ENCODE data around the gene WFIKKN2.
"Not testable (repeated sequence)": the region's sequence is repeated elsewhere in the genome, so short reads cannot be mapped to it uniquely, and the experiment has no call there.

Gene WFIKKN2

DNA sequence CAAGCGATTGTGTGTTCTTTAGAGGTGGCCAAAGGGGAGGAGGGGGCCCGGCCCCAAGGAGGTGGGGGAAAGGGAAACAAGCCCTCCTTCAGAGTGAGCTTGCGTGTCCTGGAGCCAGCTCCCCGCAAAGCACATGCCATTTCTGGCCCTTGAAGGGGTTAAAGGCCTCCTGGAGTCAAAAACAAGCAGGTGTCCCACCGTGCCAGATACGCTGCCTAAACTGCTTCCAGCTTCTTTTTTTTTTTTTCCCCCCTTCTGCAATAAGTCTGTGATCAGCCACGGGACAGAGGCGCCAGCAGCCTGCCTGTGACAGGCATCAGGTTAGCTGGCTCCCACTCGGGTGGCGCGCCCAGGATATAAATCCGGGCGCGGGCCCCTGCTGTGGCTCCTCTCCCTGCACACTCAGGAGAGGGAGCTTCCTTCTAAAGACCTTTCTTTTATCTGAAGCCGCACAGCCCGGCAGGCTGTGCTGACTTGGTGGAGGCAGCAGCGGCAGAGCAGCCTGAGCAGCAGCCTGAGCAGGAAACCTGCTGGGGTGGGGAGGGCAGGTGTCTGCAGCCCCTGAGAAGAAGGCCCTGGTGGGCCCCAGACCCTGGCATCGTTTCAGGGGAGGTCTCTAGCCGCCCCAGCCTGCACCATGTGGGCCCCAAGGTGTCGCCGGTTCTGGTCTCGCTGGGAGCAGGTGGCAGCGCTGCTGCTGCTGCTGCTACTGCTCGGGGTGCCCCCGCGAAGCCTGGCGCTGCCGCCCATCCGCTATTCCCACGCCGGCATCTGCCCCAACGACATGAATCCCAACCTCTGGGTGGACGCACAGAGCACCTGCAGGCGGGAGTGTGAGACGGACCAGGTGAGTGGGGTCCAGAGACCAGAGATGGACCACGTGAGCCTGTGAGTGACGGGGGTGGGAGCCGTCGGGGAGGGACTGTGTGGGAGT, at the start of gene WFIKKN2:
Gene WFIKKN2, plus strand, starts transcription at position 286 of the 934 bp plus-strand sequence. Its CDS starts 352 bp downstream, at position 638.
- DNase-seq, result no peak

GRCh38 chr17:50785946-50786570, 49.3 kb upstream of the WFIKKN2 start:
- DNase-seq, result no peak

DNA sequence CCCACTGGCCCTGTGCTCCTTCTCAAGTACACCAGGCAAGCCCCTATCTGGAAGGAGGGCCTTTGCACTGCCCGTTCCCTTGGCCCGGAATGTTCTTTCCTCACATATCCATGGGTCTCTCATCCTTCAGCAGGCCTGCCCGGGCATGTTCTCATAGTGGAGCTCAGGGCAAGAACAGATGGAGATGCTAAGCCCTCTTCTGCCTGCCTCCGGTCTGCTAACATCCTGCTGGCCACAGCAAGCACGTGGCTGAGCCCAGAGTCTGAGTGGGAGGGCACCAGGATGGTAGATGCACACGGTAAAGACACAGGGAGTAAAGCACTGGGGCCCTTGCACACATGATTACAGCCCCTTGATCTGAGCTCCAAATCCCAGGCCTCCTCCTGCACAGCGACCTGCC, 48.3 kb upstream of the WFIKKN2 start:
- no peak for DNase-seq

- no peak for DNase-seq
Measured at GRCh38 chr17:50790618-50791017, 44.8 kb upstream of the WFIKKN2 start.

GRCh38 chr17:50792132-50792531, 43.3 kb upstream of the WFIKKN2 start:
- DNase-seq, result no peak

- DNase-seq, result no peak
Measured at GRCh38 chr17:50793007-50793406, 42.4 kb upstream of the WFIKKN2 start.

DNA sequence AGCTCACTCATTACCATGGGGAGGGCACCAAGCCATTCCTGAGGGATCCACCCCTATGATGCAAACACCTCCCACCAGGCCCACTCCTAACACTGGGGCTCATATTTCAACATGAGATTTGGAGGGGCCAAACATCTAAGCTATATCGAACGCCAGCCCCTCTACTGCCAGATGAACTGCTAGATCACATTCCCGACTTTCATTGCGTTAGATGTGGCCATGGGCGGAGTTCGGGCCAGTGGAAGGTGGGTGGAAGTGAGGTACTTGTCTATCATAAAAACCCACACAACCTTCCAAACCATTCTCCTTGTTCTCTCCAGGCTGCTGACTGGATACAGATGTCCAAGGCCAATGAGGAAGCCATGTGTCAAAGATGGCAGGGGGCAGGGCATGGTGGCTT, 41.0 kb upstream of the WFIKKN2 start:
- no peak for DNase-seq

DNA sequence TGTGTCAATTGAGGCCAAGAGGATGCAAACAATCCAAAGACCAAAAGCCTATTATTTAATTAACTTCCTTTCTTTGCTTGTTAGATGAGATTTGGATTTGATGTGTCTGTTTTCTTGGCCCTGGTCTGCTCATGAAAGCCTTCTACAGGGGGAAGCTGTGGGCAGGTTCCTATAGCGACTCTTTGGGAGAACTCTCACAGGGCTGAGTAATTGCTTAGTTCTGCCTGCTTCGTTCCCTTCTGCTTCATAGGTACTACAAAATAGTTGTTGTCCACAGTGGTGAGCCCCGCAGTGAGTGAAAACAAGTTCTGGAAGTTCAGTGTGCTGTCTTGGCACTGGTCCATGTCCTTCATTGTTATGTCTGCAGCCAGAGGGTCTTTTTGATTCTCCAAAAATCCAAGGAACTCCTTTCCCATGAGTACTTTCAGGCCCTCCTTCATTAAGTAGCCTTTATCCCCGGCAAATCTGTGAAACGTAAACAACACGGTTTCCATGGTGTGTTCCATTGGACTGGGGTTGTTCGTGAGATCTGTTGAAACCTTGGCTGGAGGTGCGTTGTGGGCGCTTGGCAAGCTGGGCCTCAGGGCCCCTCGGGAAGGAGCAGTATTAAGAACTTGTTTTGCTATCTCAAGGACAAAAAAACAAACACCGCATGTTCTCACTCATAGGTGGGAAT, 38.1 kb upstream of the WFIKKN2 start:
- DNase-seq, result no peak

DNA sequence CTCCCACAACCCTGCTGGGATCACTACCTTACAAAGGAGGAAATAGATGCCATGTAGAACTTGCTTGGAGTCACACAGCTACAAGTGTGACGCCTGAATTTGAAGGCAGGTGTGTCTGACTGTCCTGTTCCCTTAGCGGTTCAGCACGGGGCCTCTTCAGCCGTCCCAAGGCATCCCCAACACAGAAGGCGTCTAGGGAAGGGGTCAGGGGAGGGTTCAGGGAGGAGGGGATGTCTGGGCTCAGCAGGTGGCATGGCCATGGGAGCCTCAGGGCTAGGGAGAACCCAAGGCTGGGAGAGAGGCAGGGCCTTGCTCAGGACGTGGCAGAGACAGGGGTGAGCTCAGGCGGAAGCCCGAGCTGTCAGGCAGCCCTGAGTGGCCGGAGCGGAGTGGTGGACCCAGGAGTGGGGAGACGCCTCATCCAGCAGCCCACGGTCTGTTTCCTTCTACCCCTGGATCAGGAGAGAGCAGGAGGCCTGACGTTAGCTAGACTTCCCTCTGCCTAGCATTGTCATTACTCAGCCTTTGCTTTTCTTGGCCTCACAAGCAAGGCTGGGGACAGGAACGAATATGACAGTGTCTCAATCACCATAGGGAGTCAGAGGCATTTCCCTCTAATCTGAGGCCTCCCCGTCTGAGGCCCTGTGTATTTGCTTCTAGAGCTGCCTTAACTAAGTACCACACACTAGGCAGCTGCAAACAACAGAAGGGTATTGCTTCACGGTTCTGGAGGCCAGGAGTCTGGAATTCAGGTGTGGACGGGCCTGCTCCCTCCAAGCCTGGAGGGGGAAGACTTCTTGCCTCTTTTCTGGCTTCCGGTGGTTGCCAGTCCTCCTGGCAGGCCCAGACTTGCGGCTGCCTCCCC, 36.7 kb upstream of the WFIKKN2 start:
- DNase-seq, result no peak

DNA sequence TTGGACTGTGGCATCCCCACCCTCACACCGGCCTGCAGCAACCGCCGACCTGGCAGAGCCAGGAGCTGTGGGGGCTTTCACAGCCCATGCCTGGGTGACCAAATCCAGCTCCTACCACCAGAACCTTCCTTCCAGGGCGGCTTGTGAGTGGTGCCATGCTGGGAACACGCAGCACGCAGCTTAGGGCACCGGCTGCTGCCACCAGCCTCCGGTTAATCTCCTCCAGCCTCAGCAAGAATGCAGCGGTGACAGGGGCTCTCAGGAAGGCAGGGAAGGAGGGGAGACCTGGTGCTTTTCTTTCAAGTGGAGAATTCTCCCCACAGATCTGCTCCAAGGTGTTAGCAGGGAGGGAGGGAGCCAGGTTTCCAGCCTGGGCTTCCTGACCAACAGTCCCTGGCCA, 35.8 kb upstream of the WFIKKN2 start:
- DNase-seq, result no peak

DNA sequence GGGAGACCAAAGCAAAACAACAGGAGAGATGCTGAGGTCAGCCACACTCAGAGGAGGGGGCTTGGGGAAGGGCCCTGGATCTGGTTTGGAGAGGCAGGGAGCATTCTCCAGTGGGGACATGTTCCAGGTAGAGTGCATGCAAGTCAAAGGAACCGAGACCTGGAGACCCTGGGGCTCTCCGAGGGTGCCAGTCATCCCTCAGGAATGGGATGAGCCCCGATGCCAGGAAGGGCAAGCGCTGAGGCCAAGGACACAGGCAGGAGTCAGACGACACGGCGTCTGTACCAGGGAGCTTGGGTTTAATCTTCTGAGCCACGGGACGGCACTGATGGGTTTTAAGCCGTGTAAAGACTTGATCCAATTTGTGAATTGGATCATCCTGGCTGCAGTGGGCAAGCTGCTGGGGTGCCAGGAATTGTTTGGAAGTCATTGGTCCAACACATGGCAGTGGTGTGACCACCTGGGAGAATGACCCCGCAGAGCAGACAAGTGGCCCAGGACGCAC, 35.1 kb upstream of the WFIKKN2 start:
- no peak for DNase-seq

DNA sequence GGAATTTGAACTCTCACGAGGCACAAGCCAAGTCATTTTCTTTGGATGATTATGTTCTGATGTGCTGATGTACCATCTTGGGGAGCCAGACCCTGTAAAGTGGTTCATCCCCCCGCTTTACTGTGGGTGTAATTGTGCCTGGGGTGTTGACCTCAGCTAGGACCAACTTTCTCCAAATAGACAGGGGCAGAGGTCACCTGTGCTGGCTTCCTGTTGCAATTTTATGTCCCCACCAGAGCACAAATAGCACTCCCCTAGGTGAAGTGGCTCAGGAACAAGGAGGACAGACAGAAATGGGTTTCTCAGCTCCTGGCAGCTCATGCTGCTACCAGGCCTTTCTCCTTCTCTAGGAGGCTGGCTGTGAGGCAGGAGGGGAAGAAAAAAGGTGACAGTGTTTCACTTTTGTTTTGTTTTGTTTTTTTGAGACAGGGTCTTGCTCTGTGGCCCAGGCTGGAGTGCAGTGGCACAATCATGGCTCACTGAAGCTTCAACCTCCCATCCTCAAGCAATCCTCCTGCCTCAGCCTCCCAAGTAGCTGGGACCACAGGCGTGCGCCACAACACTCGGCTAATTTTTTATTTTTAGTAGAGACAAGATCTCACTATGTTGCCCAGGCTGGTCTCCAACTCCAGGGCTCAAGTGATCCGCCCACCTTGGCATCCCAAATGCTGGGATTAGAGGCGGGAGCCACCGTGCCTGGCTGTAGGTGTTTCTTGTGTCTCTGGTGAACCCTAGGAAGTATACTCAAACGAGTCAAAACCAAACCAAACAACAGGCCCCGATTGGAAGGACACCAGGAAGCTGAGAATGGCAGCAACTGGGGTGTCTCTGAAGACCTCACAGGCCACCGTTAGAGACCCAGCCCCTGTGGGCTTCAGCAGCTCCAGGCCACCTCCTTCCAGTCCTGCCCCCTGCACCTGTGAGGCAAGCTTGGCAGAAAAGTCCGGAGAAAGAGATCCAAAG, 32.5 kb upstream of the WFIKKN2 start:
- no peak for DNase-seq

- DNase-seq, result no peak
Measured at GRCh38 chr17:50803676-50804075, 31.7 kb upstream of the WFIKKN2 start.

DNA sequence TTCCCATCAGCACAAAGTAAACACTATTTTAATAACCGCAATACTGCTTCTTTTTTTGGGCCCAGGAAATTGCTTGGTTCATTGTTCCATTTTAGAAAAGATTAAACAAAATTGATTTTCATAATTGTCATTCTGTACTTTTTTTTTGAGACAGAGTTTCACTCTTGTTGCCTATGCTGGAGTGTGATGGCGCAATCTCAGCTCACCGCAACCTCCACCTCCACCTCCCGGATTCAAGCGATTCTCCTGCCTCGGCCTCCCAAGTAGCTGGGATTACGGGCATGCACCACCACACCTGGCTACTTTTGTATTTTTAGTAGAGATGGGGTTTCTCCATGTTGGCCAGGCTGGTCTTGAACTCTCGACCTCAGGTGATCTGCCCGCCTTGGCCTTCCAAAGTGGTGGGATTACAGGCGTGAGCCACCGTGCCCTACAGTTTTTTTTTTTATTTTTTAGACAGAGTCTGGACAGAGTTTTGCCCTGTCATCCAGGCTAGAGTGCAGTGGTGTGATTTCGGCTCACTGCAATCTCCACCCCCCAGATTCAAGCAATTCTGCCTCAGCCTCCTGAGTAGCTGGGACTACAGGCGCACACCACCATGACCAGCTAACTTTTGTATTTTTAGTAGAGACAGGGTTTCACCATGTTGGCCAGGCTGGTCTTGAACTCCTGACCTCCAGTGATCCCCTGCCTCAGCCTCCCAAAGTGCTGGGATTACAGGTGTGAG, 30.5 kb upstream of the WFIKKN2 start:
- DNase-seq, result not testable (repeated sequence)

GRCh38 chr17:50805486-50805885, 29.9 kb upstream of the WFIKKN2 start:
- no peak for DNase-seq

GRCh38 chr17:50806141-50806643, 29.2 kb upstream of the WFIKKN2 start:
- no peak for DNase-seq

DNA sequence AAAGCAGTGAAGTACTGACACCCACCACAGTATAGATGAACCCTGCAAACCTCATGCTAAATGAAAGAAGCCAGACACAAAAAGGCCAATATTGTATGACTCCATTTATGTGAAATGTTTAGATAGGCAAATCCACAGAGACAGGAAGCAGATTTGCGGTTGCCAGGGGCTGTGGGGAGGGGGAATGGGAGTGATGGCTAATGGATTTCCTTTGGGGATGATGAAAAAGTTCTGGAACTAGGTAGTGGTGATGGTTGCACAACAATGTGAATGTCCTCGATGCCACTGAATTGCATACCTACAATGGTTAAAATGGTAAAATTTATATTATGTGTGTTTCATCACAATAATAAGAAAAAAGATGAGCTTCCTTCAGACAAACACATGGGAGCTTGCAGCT, 28.4 kb upstream of the WFIKKN2 start:
- no peak for DNase-seq

DNA sequence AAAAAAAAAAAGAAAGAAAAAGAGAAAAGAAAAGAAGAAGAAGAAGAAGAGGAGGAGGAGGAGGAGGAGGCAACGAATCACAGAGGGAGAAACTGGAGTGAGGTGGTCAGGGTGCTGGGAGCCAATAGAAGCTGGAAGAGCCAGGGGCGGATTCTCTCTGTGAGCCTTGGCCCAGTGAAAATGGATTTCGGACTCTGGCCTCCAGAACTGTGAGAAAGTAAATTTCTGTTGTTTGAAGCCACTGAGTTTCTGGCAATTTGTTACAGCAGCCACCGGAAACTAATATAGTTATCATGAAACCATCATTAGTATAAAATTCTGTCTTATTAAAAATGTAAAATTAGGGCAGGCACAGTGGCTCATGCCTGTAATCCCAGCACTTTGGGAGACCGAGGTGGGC, 27.7 kb upstream of the WFIKKN2 start:
- no peak for DNase-seq

DNA sequence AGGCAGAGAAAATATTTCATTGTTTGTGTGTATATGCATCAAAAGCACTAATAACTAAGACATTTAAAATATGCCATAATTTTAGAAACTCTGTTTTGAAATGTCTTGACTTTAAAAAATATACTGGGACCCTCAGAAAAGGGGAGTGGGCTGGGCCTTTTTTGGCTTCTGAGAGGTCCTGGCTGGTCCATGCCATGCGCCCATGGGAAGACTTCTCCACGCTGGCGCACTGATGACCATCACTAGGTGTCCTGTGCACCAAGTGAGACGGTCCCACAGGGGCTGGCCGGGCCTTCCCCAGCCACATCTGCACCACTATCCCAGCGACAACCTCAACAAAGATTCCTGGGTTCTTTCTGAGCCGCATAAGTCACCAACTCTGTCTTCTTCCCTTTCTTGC, 27.0 kb upstream of the WFIKKN2 start:
- DNase-seq, result no peak

GRCh38 chr17:50808888-50809287, 26.5 kb upstream of the WFIKKN2 start:
- no peak for DNase-seq

Measured in activated gamma-delta T cell treated with Interleukin-2 at 50 U/mL for 16 hours (primary cell).